Left forelimb (tissue), 1 donor: Measurements from ENCODE around the gene MKI67.

Source experiments
- DNase-seq: peaks from one replicate; pipeline ENCODE4 v3.0.0-alpha.2; 2018; ENCODE audit warnings: low spot score

Gene MKI67

DNA sequence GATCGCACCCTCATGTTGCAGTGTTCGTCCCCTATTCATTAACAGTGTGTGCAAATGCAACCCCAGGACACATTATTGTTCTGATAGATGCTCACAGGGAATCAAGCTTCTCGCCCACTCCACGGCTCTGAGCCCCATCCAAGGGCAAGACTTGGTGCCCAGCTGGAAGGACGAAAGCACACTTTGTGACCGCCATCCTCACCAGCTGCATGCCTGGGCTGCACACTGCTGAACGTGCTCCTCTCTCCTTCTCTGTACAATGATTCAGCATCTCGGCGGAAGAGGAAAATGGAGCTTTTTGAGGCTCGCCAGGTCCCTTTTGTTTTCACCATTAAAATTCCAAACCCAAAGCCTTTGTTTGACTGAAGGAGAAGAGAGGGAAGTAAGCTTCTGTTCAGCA is 41.9 kb downstream of the MKI67 start:
- peak; percentile 31 for DNase-seq

- DNase-seq, result peak; percentile 20
These were observed 42.9 kb downstream of the MKI67 start for GRCh38 chr10:128083191-128083895.

- peak; percentile 55 for DNase-seq
These were observed 44.5 kb downstream of the MKI67 start for GRCh38 chr10:128081720-128082119.

- no peak for DNase-seq
These were observed 45.0 kb downstream of the MKI67 start for GRCh38 chr10:128081222-128081621.

- peak; percentile 60 for DNase-seq
These were observed 45.6 kb downstream of the MKI67 start for GRCh38 chr10:128080641-128081040.

- no peak for DNase-seq
These were observed 46.0 kb downstream of the MKI67 start for GRCh38 chr10:128080231-128080630.

DNA sequence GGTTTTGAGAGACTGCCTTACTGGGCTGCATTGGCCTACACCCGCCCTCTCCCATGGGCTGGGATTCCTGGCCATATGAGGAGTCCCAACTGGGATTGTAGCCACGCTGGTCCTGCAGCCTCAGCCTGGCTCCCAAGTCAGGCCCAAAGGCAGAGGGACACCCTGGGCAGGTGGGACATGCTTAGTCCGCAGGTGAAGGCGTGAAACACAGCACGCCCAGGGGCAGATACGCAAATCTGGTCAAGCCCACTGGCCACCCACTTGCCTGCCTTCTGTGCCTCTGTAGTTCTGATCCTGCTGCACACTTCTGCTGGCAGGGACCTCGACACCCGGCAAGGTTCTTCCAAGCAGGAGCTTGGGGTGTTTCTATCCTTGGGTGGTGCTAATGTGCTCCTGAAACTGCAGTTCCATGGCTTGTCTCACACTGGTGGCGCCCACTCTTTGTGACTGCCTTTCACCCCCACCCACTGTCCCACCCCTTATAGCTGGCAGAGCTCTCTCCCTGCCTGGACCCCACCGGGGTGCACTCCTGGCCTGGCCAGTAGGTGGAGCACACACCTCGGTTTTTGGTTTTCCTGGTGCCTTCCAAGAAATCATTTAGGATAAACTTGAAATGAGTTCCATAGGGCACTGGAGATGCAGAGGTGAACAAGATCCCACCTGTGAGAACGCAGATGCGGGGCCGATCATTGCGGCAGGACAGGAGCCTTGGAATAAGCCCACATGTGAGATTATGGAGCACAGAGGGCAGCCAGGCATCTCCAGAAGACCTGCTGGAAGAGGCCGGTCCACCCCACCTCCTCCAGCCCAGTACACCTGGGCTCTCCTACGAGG is 47.9 kb downstream of the MKI67 start:
- peak; percentile 69 for DNase-seq

- peak; percentile 52 for DNase-seq
These were observed 48.9 kb downstream of the MKI67 start for GRCh38 chr10:128077155-128077875.

DNA sequence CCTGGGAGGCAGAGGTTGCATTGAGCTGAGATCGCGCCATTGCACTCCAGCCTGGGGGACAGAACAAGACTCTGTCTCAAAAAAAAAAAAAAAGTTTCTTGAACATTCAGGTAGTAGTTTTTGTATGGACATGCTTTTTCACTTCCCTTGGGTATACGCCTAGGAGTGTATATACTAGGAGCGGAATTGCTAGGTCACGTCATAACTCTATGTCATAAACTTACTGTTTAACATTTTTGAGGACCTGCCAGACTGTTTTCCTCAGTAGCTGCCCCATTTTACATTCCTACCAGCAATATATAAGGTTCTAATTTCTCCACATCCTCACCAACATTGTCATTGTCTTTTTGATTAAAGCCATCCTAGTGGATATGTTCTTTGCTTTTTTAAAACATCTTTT is 51.6 kb downstream of the MKI67 start:
- DNase-seq, result no peak

GRCh38 chr10:128073890-128074289 is 52.3 kb downstream of the MKI67 start:
- no peak for DNase-seq

DNA sequence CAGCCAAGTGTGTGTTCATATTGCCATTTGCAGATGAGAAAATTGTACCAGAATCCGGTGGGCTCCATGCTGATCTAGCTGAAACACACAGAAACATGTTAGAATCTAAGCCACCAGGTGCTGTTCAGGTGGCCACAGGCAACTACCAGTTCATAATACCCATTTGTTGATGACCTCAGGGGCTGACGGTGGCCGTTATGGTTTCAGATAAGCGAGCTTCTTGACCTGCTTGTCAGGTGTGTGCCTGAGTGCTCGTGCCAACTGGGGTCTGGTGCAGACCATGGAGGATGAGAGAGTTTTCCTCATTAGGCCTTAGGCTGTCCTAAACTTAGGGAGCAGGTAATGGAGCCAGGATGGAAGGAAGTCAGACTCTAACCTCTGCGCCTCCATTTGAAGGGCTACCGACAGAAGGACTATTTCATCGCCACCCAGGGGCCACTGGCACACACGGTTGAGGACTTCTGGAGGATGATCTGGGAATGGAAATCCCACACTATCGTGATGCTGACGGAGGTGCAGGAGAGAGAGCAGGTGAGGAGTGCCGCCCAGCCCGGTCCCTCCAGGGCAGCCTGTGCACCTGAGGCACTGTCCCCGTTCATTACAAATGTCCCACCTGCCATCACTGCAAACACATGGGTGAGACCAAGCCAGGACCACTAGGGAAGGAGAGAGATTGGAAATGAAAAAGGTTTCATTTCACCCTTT is 53.1 kb downstream of the MKI67 start:
- DNase-seq, result peak; percentile 57

DNA sequence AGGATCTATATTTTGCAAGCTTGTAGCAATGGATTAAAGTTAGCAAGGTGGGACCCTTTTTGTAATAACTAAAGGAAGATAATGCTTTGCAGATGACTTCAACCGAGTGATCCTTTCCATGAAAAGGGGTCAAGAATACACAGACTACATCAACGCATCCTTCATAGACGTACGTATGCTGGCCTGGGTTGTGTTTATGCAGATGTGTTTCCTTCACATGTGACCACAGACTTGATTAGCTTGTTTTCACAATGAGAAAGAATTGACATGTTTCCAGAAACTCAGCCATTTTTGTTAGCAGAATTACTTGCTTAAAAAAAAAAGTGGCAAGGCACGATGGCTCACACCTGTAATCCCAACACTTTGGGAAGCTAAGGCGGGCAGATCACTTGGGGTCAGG is 54.2 kb downstream of the MKI67 start:
- no peak for DNase-seq

- peak; percentile 37 for DNase-seq
These were observed 54.8 kb downstream of the MKI67 start for GRCh38 chr10:128071417-128071782.

DNA sequence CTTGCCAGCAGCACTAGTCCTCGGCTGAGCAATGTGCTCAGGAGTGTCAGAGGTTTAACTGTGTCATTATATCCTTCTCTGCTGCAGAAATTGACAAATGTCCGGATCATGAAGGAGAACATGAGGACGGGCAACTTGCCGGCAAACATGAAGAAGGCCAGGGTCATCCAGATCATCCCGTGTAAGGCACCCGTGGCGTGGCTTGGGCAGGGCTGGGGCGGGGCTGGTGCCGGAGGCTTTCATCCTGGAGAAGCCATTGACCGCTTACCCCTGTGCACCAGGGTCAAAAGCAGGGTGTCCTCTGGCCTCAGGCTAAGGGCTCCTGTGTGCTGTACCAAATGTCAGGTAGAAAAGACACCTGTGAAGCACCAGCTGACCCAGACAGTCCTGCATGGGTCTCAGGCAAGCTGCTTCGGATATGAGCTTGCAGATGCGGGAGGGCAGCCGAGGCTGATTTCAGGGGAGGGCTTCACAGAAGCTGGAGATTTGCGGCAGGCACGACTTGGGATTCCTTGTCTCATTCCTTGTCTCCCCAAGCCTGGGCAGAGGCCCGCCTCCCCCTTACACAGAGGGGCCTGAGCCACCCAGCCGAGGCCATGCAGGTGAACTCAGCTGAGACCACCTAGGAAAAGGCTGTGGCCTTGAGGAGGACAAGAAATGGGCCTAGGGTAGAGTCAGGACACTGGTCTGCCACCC is 55.4 kb downstream of the MKI67 start:
- peak; percentile 46 for DNase-seq

GRCh38 chr10:128070161-128070560 is 56.1 kb downstream of the MKI67 start:
- DNase-seq, result peak; percentile 25

- DNase-seq, result peak; percentile 82
These were observed 56.7 kb downstream of the MKI67 start for GRCh38 chr10:128069351-128070051.

DNA sequence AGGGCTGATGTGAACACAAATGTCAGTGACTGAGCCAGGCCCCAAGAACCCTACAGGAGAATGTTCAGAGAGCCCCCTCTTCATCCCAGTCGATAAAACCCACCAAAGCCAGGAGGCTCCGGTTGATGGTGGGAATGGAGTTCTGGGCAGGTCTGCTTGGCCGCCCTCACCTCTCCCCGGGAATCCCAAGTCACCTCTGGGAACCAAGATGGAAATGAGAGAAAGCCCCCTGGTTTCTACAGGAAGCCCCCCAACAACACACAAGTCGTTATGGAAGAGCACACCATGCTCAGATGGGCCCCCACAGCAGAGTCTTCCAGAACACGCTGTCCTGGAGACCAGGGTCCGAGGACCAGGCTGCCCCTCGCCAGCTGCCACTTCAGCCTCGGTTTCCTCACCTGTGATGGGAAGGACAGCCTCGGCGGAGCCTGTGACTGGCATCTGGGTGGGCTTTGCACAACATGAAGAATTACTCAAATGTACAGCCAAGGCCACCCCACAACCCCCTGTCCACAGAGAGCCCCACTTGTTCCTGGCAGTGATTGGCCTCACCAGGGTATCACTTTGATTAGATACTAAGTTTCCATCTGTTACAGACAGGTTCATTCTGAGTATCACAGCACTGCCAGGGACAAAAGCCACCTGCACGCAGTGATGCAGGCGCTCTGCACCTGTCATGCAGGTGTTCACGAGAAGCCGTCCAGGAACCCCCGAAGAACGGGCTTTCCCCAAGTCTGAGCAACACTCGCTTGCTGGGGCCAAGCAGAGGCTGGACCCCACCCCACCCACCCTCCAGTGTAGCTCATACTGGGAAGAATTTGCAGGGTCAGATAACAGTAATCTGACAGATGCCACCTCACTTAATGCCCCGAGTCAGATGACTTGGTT is 57.6 kb downstream of the MKI67 start:
- peak; percentile 18 for DNase-seq

GRCh38 chr10:128067691-128068397 is 58.4 kb downstream of the MKI67 start:
- peak; percentile 57 for DNase-seq

- peak; percentile 26 for DNase-seq
These were observed 59.3 kb downstream of the MKI67 start for GRCh38 chr10:128066870-128067382.
